ENCODE data around the gene CYP2B6. TPM values are rescaled to one million over a fixed set of nuclear protein-coding genes. Genes with fewer than 3 reads are reported as not detected.

CYP2B6 gene
- total and polyA plus RNA-seq, 2 donors (not counting 1 experiment from before 2014, with no cell fraction given), result not detected

GRCh38 chr19:41025411-41025810 lies 34.3 kb downstream of the CYP2B6 start:
- H2AFZ ChIP-seq (ENCODE audit: low read length), result no peak overlapping the region
- no peaks in the 10 kb centered on the region for H3K9me3 ChIP-seq (ENCODE audit: control insufficient read depth, insufficient read depth, low read depth, low read length)
- H3K4me1 ChIP-seq (ENCODE audit: control insufficient read depth, extremely low read depth, insufficient read depth, low read length), result no peaks in the 10 kb centered on the region
- no peak overlapping the region for H3K9ac ChIP-seq (ENCODE audit: insufficient read depth, low read length)
- H3K36me3 ChIP-seq (ENCODE audit: control insufficient read depth, insufficient read depth, low read length), result no peaks in the 10 kb centered on the region
- no peaks in the 10 kb centered on the region for H3K79me2 ChIP-seq (ENCODE audit: control insufficient read depth, insufficient read depth, low read length)
- no peaks in the 10 kb centered on the region for H3K27me3 ChIP-seq (ENCODE audit: control insufficient read depth, insufficient read depth, low read length)
- no peak overlapping the region for H3K27ac ChIP-seq (ENCODE audit: insufficient read depth, low read length)
- no peak overlapping the region for H3K4me3 ChIP-seq (replicated peaks in 1 of 4; ENCODE audit: control extremely low read depth in 1 of 4, insufficient read depth in 1 of 4, low read depth in 3 of 4, low read length in 4 of 4)
- DNase-seq (ENCODE audit: low read depth in 2 of 2), result no peak
- H3K4me2 ChIP-seq (ENCODE audit: extremely low read depth, insufficient read depth, low read length), result no peak overlapping the region
- H4K20me1 ChIP-seq (ENCODE audit: control insufficient read depth, extremely low read depth, insufficient read depth, low read length), result no peaks in the 10 kb centered on the region
- TF ChIP-seq CTCF (conservative IDR thresholded peaks at IDR 0.05 in 1 of 2, IDR thresholded peaks at IDR 0.05 in 1 of 2; ENCODE audit: low read depth in 1 of 2, low read length in 2 of 2) (no peak), EZH2 (IDR thresholded peaks at IDR 0.05; ENCODE audit: low read length, missing control alignments) (no peak)

GRCh38 chr19:41025871-41026270 lies 34.8 kb downstream of the CYP2B6 start:
- H3K4me3 ChIP-seq (replicated peaks in 1 of 4; ENCODE audit: control extremely low read depth in 1 of 4, insufficient read depth in 1 of 4, low read depth in 3 of 4, low read length in 4 of 4), result no peak overlapping the region
- no peaks in the 10 kb centered on the region for H4K20me1 ChIP-seq (ENCODE audit: control insufficient read depth, extremely low read depth, insufficient read depth, low read length)
- no peak for DNase-seq (ENCODE audit: low read depth in 2 of 2)
- TF ChIP-seq EZH2 (IDR thresholded peaks at IDR 0.05; ENCODE audit: low read length, missing control alignments) (no peak), CTCF (conservative IDR thresholded peaks at IDR 0.05 in 1 of 2, IDR thresholded peaks at IDR 0.05 in 1 of 2; ENCODE audit: low read depth in 1 of 2, low read length in 2 of 2) (no peak)
- H3K9ac ChIP-seq (ENCODE audit: insufficient read depth, low read length), result no peak overlapping the region
- no peak overlapping the region for H3K4me2 ChIP-seq (ENCODE audit: extremely low read depth, insufficient read depth, low read length)
- H3K4me1 ChIP-seq (ENCODE audit: control insufficient read depth, extremely low read depth, insufficient read depth, low read length), result no peaks in the 10 kb centered on the region
- no peak overlapping the region for H2AFZ ChIP-seq (ENCODE audit: low read length)
- H3K36me3 ChIP-seq (ENCODE audit: control insufficient read depth, insufficient read depth, low read length), result no peaks in the 10 kb centered on the region
- H3K27me3 ChIP-seq (ENCODE audit: control insufficient read depth, insufficient read depth, low read length), result no peaks in the 10 kb centered on the region
- no peaks in the 10 kb centered on the region for H3K79me2 ChIP-seq (ENCODE audit: control insufficient read depth, insufficient read depth, low read length)
- no peaks in the 10 kb centered on the region for H3K9me3 ChIP-seq (ENCODE audit: control insufficient read depth, insufficient read depth, low read depth, low read length)
- no peak overlapping the region for H3K27ac ChIP-seq (ENCODE audit: insufficient read depth, low read length)

- no peaks in the 10 kb centered on the region for H3K4me1 ChIP-seq (ENCODE audit: control insufficient read depth, extremely low read depth, insufficient read depth, low read length)
- H2AFZ ChIP-seq (ENCODE audit: low read length), result no peak overlapping the region
- no peaks in the 10 kb centered on the region for H3K9me3 ChIP-seq (ENCODE audit: control insufficient read depth, insufficient read depth, low read depth, low read length)
- H4K20me1 ChIP-seq (ENCODE audit: control insufficient read depth, extremely low read depth, insufficient read depth, low read length), result no peaks in the 10 kb centered on the region
- H3K27ac ChIP-seq (ENCODE audit: insufficient read depth, low read length), result no peak overlapping the region
- H3K36me3 ChIP-seq (ENCODE audit: control insufficient read depth, insufficient read depth, low read length), result no peaks in the 10 kb centered on the region
- H3K4me2 ChIP-seq (ENCODE audit: extremely low read depth, insufficient read depth, low read length), result no peak overlapping the region
- H3K27me3 ChIP-seq (ENCODE audit: control insufficient read depth, insufficient read depth, low read length), result no peaks in the 10 kb centered on the region
- H3K79me2 ChIP-seq (ENCODE audit: control insufficient read depth, insufficient read depth, low read length), result no peaks in the 10 kb centered on the region
- TF ChIP-seq CTCF (conservative IDR thresholded peaks at IDR 0.05 in 1 of 2, IDR thresholded peaks at IDR 0.05 in 1 of 2; ENCODE audit: low read depth in 1 of 2, low read length in 2 of 2) (no peak), EZH2 (IDR thresholded peaks at IDR 0.05; ENCODE audit: low read length, missing control alignments) (no peak)
- no peak for DNase-seq (ENCODE audit: low read depth in 2 of 2)
- no peak overlapping the region for H3K9ac ChIP-seq (ENCODE audit: insufficient read depth, low read length)
- H3K4me3 ChIP-seq (replicated peaks in 1 of 4; ENCODE audit: control extremely low read depth in 1 of 4, insufficient read depth in 1 of 4, low read depth in 3 of 4, low read length in 4 of 4), result no peak overlapping the region
Measured at GRCh38 chr19:41027273-41027967, 36.3 kb downstream of the CYP2B6 start.

All from fibroblast of lung (primary cell).